WTC11 (cell line): ENCODE data around the gene NAV2.

Experiments
- CBFB ChIP-seq: sonication (generic); formaldehyde crosslinking; IDR thresholded peaks from 2 replicates; pipeline ENCODE4 v1.8.1; 2022; ENCODE audit warnings: mild to moderate bottlenecking, low read depth, missing genetic modification reagents
- ESRRA ChIP-seq: sonication (generic); formaldehyde crosslinking; IDR thresholded peaks from 2 replicates; pipeline ENCODE4 v1.8.1; 2022; ENCODE audit warnings: mild to moderate bottlenecking, missing genetic modification reagents, borderline replicate concordance
- FOXJ3 ChIP-seq: sonication (generic); formaldehyde crosslinking; IDR thresholded peaks from 2 replicates; pipeline ENCODE4 v1.9.0; 2021; ENCODE audit warnings: missing genetic modification reagents, mild to moderate bottlenecking, borderline replicate concordance
- FOXP1 ChIP-seq: sonication (generic); formaldehyde crosslinking; IDR thresholded peaks from 2 replicates; pipeline ENCODE4 v1.8.0; 2022; ENCODE audit warnings: missing genetic modification reagents, mild to moderate bottlenecking, moderate library complexity, borderline replicate concordance
- NFE2L1 ChIP-seq: sonication (generic); formaldehyde crosslinking; IDR thresholded peaks from 2 replicates; pipeline ENCODE4 v1.8.1; 2023; ENCODE audit warnings: missing genetic modification reagents
- NFYB ChIP-seq: sonication (generic); formaldehyde crosslinking; conservative IDR thresholded peaks from 2 replicates; pipeline ENCODE4 v1.8.0; 2022; ENCODE audit warnings: low read depth, missing genetic modification reagents
- USF2 ChIP-seq: sonication (generic); formaldehyde crosslinking; IDR thresholded peaks from 2 replicates; pipeline ENCODE4 v1.8.1; 2023; ENCODE audit warnings: mild to moderate bottlenecking, missing genetic modification reagents, moderate library complexity
- ZNF532 ChIP-seq: fragments of 250-450 bp; sonication (Bioruptor Pico); IDR thresholded peaks from 2 replicates; pipeline ENCODE4 v1.9.0; 2021; ENCODE audit warnings: mild to moderate bottlenecking, borderline replicate concordance
- ZSCAN18 ChIP-seq: fragments of 250-450 bp; sonication (Bioruptor Pico); IDR thresholded peaks from 2 replicates; pipeline ENCODE4 v2.1.2; 2022; ENCODE audit warnings: mild to moderate bottlenecking, moderate library complexity
- TF ChIP-seq, protein P1 (sequence below): sonication (generic); formaldehyde crosslinking; IDR thresholded peaks from 2 replicates; pipeline ENCODE4 v1.8.1; 2023; ENCODE audit warnings: mild to moderate bottlenecking, missing genetic modification reagents
- TF ChIP-seq, protein P2 (sequence below): fragments of 200-600 bp; IDR thresholded peaks from 2 replicates; pipeline ENCODE4 v1.8.0; 2022; ENCODE audit warnings: antibody characterized with exemption
- TF ChIP-seq, protein P3 (sequence below): sonication (generic); formaldehyde crosslinking; IDR thresholded peaks from 2 replicates; pipeline ENCODE4 v1.8.0; 2022; ENCODE audit warnings: mild to moderate bottlenecking, missing genetic modification reagents
- TF ChIP-seq, protein P4 (sequence below): sonication (generic); formaldehyde crosslinking; IDR thresholded peaks from 2 replicates; pipeline ENCODE4 v1.8.1; 2023; ENCODE audit warnings: mild to moderate bottlenecking, missing genetic modification reagents, borderline replicate concordance
- TF ChIP-seq, protein P5 (sequence below): sonication (generic); formaldehyde crosslinking; IDR thresholded peaks from 2 replicates; pipeline ENCODE4 v1.8.1; 2022; ENCODE audit warnings: mild to moderate bottlenecking, moderate library complexity, missing genetic modification reagents

DNA sequence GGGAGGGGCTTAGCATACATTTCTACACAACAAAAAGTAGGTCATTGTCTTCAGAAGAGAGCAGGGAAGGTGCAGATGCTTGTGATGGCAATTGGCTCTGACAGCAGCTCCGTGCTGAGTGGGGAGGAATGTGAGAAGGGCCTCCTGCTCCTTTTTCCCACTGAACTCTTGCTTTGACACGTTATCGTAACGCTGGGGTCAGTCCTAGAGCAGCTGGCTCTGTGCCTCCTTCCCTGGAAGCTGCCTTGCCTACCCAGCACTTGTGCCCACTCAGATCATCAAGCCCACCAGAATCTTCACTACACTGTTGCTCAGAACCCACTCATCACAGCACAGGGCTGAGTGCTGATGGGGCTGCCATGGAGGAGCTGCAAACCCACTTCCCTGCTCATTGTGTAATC, 14.9 kb upstream of the NAV2 start:
- TF ChIP-seq, protein P1, sequence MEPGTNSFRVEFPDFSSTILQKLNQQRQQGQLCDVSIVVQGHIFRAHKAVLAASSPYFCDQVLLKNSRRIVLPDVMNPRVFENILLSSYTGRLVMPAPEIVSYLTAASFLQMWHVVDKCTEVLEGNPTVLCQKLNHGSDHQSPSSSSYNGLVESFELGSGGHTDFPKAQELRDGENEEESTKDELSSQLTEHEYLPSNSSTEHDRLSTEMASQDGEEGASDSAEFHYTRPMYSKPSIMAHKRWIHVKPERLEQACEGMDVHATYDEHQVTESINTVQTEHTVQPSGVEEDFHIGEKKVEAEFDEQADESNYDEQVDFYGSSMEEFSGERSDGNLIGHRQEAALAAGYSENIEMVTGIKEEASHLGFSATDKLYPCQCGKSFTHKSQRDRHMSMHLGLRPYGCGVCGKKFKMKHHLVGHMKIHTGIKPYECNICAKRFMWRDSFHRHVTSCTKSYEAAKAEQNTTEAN (CRISPR knock-in tag), result no peak
- TF ChIP-seq ZNF532 (CRISPR knock-in tag), result no peak
- TF ChIP-seq, protein P2, sequence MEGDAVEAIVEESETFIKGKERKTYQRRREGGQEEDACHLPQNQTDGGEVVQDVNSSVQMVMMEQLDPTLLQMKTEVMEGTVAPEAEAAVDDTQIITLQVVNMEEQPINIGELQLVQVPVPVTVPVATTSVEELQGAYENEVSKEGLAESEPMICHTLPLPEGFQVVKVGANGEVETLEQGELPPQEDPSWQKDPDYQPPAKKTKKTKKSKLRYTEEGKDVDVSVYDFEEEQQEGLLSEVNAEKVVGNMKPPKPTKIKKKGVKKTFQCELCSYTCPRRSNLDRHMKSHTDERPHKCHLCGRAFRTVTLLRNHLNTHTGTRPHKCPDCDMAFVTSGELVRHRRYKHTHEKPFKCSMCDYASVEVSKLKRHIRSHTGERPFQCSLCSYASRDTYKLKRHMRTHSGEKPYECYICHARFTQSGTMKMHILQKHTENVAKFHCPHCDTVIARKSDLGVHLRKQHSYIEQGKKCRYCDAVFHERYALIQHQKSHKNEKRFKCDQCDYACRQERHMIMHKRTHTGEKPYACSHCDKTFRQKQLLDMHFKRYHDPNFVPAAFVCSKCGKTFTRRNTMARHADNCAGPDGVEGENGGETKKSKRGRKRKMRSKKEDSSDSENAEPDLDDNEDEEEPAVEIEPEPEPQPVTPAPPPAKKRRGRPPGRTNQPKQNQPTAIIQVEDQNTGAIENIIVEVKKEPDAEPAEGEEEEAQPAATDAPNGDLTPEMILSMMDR, result no peak
- no peak for TF ChIP-seq ESRRA (CRISPR knock-in tag)
- no peak for TF ChIP-seq NFYB (CRISPR knock-in tag)
- no peak for TF ChIP-seq ZSCAN18
- TF ChIP-seq FOXP1 (CRISPR knock-in tag), result no peak
- no peak for TF ChIP-seq USF2 (CRISPR knock-in tag)
- no peak for TF ChIP-seq CBFB (CRISPR knock-in tag)
- TF ChIP-seq, protein P3, sequence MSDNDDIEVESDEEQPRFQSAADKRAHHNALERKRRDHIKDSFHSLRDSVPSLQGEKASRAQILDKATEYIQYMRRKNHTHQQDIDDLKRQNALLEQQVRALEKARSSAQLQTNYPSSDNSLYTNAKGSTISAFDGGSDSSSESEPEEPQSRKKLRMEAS (CRISPR knock-in tag), result no peak
- no peak for TF ChIP-seq NFE2L1 (CRISPR knock-in tag)
- TF ChIP-seq, protein P4, sequence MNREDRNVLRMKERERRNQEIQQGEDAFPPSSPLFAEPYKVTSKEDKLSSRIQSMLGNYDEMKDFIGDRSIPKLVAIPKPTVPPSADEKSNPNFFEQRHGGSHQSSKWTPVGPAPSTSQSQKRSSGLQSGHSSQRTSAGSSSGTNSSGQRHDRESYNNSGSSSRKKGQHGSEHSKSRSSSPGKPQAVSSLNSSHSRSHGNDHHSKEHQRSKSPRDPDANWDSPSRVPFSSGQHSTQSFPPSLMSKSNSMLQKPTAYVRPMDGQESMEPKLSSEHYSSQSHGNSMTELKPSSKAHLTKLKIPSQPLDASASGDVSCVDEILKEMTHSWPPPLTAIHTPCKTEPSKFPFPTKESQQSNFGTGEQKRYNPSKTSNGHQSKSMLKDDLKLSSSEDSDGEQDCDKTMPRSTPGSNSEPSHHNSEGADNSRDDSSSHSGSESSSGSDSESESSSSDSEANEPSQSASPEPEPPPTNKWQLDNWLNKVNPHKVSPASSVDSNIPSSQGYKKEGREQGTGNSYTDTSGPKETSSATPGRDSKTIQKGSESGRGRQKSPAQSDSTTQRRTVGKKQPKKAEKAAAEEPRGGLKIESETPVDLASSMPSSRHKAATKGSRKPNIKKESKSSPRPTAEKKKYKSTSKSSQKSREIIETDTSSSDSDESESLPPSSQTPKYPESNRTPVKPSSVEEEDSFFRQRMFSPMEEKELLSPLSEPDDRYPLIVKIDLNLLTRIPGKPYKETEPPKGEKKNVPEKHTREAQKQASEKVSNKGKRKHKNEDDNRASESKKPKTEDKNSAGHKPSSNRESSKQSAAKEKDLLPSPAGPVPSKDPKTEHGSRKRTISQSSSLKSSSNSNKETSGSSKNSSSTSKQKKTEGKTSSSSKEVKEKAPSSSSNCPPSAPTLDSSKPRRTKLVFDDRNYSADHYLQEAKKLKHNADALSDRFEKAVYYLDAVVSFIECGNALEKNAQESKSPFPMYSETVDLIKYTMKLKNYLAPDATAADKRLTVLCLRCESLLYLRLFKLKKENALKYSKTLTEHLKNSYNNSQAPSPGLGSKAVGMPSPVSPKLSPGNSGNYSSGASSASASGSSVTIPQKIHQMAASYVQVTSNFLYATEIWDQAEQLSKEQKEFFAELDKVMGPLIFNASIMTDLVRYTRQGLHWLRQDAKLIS (CRISPR knock-in tag), result no peak
- TF ChIP-seq, protein P5, sequence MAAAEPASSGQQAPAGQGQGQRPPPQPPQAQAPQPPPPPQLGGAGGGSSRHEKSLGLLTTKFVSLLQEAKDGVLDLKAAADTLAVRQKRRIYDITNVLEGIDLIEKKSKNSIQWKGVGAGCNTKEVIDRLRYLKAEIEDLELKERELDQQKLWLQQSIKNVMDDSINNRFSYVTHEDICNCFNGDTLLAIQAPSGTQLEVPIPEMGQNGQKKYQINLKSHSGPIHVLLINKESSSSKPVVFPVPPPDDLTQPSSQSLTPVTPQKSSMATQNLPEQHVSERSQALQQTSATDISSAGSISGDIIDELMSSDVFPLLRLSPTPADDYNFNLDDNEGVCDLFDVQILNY (CRISPR knock-in tag), result no peak
- no peak for TF ChIP-seq FOXJ3 (CRISPR knock-in tag)
